ENCODE results near the gene DUSP16. TPM values are rescaled to one million over a fixed set of nuclear protein-coding genes. Genes with fewer than 3 reads are reported as not detected.

DUSP16 gene
- total RNA-seq, 1 donor from 2014 or later = 26.1 TPM

GRCh38 chr12:12546314-12546772 is 16.3 kb downstream of the DUSP16 start:
- H3K79me2 ChIP-seq (ENCODE audit: low read depth) = peaks cover 11% of the 10 kb centered on the region
- no peak overlapping the region for H3K27ac ChIP-seq
- DNase-seq (ENCODE audit: low spot score) = no peak
- H3K9ac ChIP-seq = no peak overlapping the region
- H3F3A ChIP-seq (ENCODE audit: low read depth) = no peaks in the 10 kb centered on the region
- H3K36me3 Mint-ChIP-seq = peaks cover under 1% of the 10 kb centered on the region
- H3K27me3 ChIP-seq = no peaks in the 10 kb centered on the region
- H3K36me3 ChIP-seq = no peaks in the 10 kb centered on the region
- TF ChIP-seq EZH2 (IDR thresholded peaks at IDR 0.05) (no peak), CTCF (IDR thresholded peaks at IDR 0.05) (no peak), EZH2phosphoT487 (IDR thresholded peaks at IDR 0.05) (no peak)
- no peak overlapping the region for H2AFZ ChIP-seq (replicated peaks)
- no peaks in the 10 kb centered on the region for H3K9me3 Mint-ChIP-seq
- H3K4me2 ChIP-seq = no peak overlapping the region
- no peak overlapping the region for H3K4me3 Mint-ChIP-seq
- H4K20me1 ChIP-seq (ENCODE audit: low read depth) = no peaks in the 10 kb centered on the region
- H3K4me3 ChIP-seq = no peak overlapping the region
- H3K4me1 Mint-ChIP-seq = no peaks in the 10 kb centered on the region
- H3K4me1 ChIP-seq = no peaks in the 10 kb centered on the region
- no peaks in the 10 kb centered on the region for H3K27me3 Mint-ChIP-seq (ENCODE audit: insufficient read depth, low read depth)
- H3K9me3 ChIP-seq (ENCODE audit: low read depth) = no peaks in the 10 kb centered on the region
- no peak overlapping the region for H3K27ac Mint-ChIP-seq

GRCh38 chr12:12543959-12544358 is 18.7 kb downstream of the DUSP16 start:
- no peak overlapping the region for H3K9ac ChIP-seq
- Mint-ChIP-seq H3K4me3 (no peak overlapping the region), H3K4me1 (no peaks in the 10 kb centered on the region), H3K27me3 (ENCODE audit: insufficient read depth, low read depth) (no peaks in the 10 kb centered on the region), H3K36me3 (peaks cover 4% of the 10 kb centered on the region), H3K27ac (no peak overlapping the region), H3K9me3 (no peaks in the 10 kb centered on the region)
- no peak overlapping the region for H3K4me3 ChIP-seq
- H3K27me3 ChIP-seq = no peaks in the 10 kb centered on the region
- no peak for TF ChIP-seq EZH2 (IDR thresholded peaks at IDR 0.05)
- no peak for TF ChIP-seq EZH2phosphoT487 (IDR thresholded peaks at IDR 0.05)
- TF ChIP-seq CTCF (IDR thresholded peaks at IDR 0.05) = no peak
- peaks cover 14% of the 10 kb centered on the region for H3K79me2 ChIP-seq (ENCODE audit: low read depth)
- DNase-seq (ENCODE audit: low spot score) = no peak
- no peaks in the 10 kb centered on the region for H4K20me1 ChIP-seq (ENCODE audit: low read depth)
- H3F3A ChIP-seq (ENCODE audit: low read depth) = no peaks in the 10 kb centered on the region
- no peaks in the 10 kb centered on the region for H3K36me3 ChIP-seq
- no peaks in the 10 kb centered on the region for H3K4me1 ChIP-seq
- no peak overlapping the region for H3K4me2 ChIP-seq
- H2AFZ ChIP-seq (replicated peaks) = no peak overlapping the region
- H3K9me3 ChIP-seq (ENCODE audit: low read depth) = no peaks in the 10 kb centered on the region
- no peak overlapping the region for H3K27ac ChIP-seq

DNA sequence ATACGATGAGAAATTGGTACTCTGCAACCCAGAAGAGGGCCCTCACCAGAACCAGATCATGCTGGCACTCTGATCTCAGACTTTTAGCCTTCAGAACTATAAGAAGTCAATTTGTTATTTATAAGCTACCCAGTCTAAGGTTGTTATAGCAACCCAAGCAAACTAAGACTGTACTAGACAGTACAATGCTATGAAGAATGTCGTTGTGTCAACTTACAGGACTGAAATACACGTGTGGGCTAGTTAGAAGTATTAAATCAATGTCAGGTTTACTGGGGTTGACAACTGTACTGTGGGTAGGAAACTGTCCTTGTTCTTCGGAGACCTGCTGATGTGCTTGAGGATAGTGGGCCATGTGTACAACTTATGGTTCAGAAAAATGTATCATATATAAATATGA is 19.7 kb downstream of the DUSP16 start:
- H3K9ac ChIP-seq = no peak overlapping the region
- no peaks in the 10 kb centered on the region for H3F3A ChIP-seq (ENCODE audit: low read depth)
- Mint-ChIP-seq H3K9me3 (no peaks in the 10 kb centered on the region), H3K4me1 (no peaks in the 10 kb centered on the region), H3K27me3 (ENCODE audit: insufficient read depth, low read depth) (no peaks in the 10 kb centered on the region), H3K36me3 (peaks cover 4% of the 10 kb centered on the region), H3K4me3 (no peak overlapping the region), H3K27ac (no peak overlapping the region)
- no peak for DNase-seq (ENCODE audit: low spot score)
- no peak overlapping the region for H2AFZ ChIP-seq (replicated peaks)
- peaks cover 12% of the 10 kb centered on the region for H3K79me2 ChIP-seq (ENCODE audit: low read depth)
- H3K9me3 ChIP-seq (ENCODE audit: low read depth) = no peaks in the 10 kb centered on the region
- no peaks in the 10 kb centered on the region for H4K20me1 ChIP-seq (ENCODE audit: low read depth)
- no peaks in the 10 kb centered on the region for H3K36me3 ChIP-seq
- no peak overlapping the region for H3K4me3 ChIP-seq
- H3K4me2 ChIP-seq = no peak overlapping the region
- H3K4me1 ChIP-seq = no peaks in the 10 kb centered on the region
- H3K27me3 ChIP-seq = no peaks in the 10 kb centered on the region
- TF ChIP-seq EZH2 (IDR thresholded peaks at IDR 0.05) = no peak
- no peak for TF ChIP-seq EZH2phosphoT487 (IDR thresholded peaks at IDR 0.05)
- TF ChIP-seq CTCF (IDR thresholded peaks at IDR 0.05) = no peak
- no peak overlapping the region for H3K27ac ChIP-seq

Data from neural progenitor cell (in vitro differentiated cells).